RPMI7951 (cell line): ENCODE data around the gene GOLGA6C. TPM values are rescaled to one million over a fixed set of nuclear protein-coding genes. Genes with fewer than 3 reads are reported as not detected.
A peak's percentile ranks its signal among the peaks of the same experiment; 100 is the strongest.
"Not testable (repeated sequence)": the region's sequence is repeated elsewhere in the genome, so short reads cannot be mapped to it uniquely, and the experiment has no call there.

Experiments used
- DNase-seq: peaks from one replicate; pipeline ENCODE4 v3.0.0-alpha.2; 2012; ENCODE audit warnings: low read depth
- total RNA-seq: library from RNA; depleted of rRNA; stranded (reverse); fragments of >200 nt; shearing (Covaris generic); gene quantifications from 2 replicates; pipeline ENCODE4 v1.2.3, GENCODE V29; 2014

The GOLGA6C gene
- total RNA-seq, 1 experiment from 2014 or later: not detected

- no peak for DNase-seq
Observed at GRCh38 chr15:75227663-75228280, 30.4 kb upstream of the GOLGA6C start.

- DNase-seq: no peak
Observed at GRCh38 chr15:75228787-75229186, 29.3 kb upstream of the GOLGA6C start.

- DNase-seq: peak; percentile 25
Observed at GRCh38 chr15:75229191-75230015, 28.7 kb upstream of the GOLGA6C start.

- no peak for DNase-seq
Observed at GRCh38 chr15:75230016-75230343, 28.2 kb upstream of the GOLGA6C start.

- DNase-seq: no peak
Observed at GRCh38 chr15:75230551-75231371, 27.4 kb upstream of the GOLGA6C start.

- no peak for DNase-seq
Observed at GRCh38 chr15:75231836-75232235, 26.3 kb upstream of the GOLGA6C start.

- no peak for DNase-seq
Observed at GRCh38 chr15:75232252-75232813, 25.8 kb upstream of the GOLGA6C start.

GRCh38 chr15:75232826-75233503 is 25.2 kb upstream of the GOLGA6C start:
- DNase-seq: no peak

GRCh38 chr15:75233504-75234190 is 24.5 kb upstream of the GOLGA6C start:
- DNase-seq: no peak

GRCh38 chr15:75234191-75234810 is 23.8 kb upstream of the GOLGA6C start:
- DNase-seq: no peak

- DNase-seq: no peak
Observed at GRCh38 chr15:75235051-75235673, 23.0 kb upstream of the GOLGA6C start.

- no peak for DNase-seq
Observed at GRCh38 chr15:75235760-75236729, 22.1 kb upstream of the GOLGA6C start.

- no peak for DNase-seq
Observed at GRCh38 chr15:75237316-75237982, 20.7 kb upstream of the GOLGA6C start.

GRCh38 chr15:75238150-75238549 is 20.0 kb upstream of the GOLGA6C start:
- no peak for DNase-seq

GRCh38 chr15:75245741-75246140 is 12.4 kb upstream of the GOLGA6C start:
- DNase-seq: not testable (repeated sequence)

GRCh38 chr15:75248991-75249390 is 9.1 kb upstream of the GOLGA6C start:
- not testable (repeated sequence) for DNase-seq

GRCh38 chr15:75249726-75250125 is 8.4 kb upstream of the GOLGA6C start:
- DNase-seq: no peak

- DNase-seq: not testable (repeated sequence)
Observed at GRCh38 chr15:75251343-75251742, 6.8 kb upstream of the GOLGA6C start.
